Neural cell (in vitro differentiated cells): ENCODE results near the gene PERM1. TPM values are rescaled to one million over a fixed set of nuclear protein-coding genes. Genes with fewer than 3 reads are reported as not detected.
A peak's percentile ranks its signal among the peaks of the same experiment; 100 is the strongest.

ENCODE experiments used
- H2AFZ ChIP-seq: fragments of 200-600, 300-800 bp; sonication (generic), shearing (Covaris generic); 2 replicates; pipeline ENCODE4 v1.6.0; 2014; ENCODE audit warnings: low read depth, mild to moderate bottlenecking, antibody characterized with exemption, low read length, moderate library complexity
- H3F3A ChIP-seq: fragments of 200-600 bp; shearing (Covaris generic); 2 replicates; pipeline ENCODE4 v1.6.1; 2016; ENCODE audit warnings: mild to moderate bottlenecking, moderate library complexity, mixed read lengths, antibody characterized with exemption, low read length; ENCODE audit not compliant: insufficient read depth, poor library complexity, severe bottlenecking
- H3K27ac ChIP-seq: fragments of 200-600, 300-800 bp; sonication (generic), shearing (Covaris generic); 2 replicates; pipeline ENCODE4 v1.5.1; 2014; ENCODE audit warnings: mild to moderate bottlenecking, low read length, moderate library complexity
- H3K27me3 ChIP-seq: fragments of 300-800, 200-600 bp; sonication (generic), shearing (Covaris generic); 2 replicates; pipeline ENCODE4 v1.6.0; 2014; ENCODE audit warnings: mild to moderate bottlenecking, low read depth, low read length, moderate library complexity; ENCODE audit not compliant: insufficient read depth
- H3K36me3 ChIP-seq: fragments of 300-800, 200-600 bp; sonication (generic), shearing (Covaris generic); 2 replicates; pipeline ENCODE4 v1.5.1; 2014; ENCODE audit warnings: mild to moderate bottlenecking, antibody characterized with exemption, low read length, moderate library complexity; ENCODE audit not compliant: insufficient read depth
- H3K4me2 ChIP-seq: fragments of 300-800, 200-600 bp; sonication (generic), shearing (Covaris generic); 2 replicates; pipeline ENCODE4 v1.6.0; 2014; ENCODE audit warnings: mild to moderate bottlenecking, low read length
- H3K4me3 ChIP-seq: fragments of 300-800, 200-600 bp; sonication (generic), shearing (Covaris generic); 2 replicates; pipeline ENCODE4 v1.5.1; 2014; ENCODE audit warnings: mild to moderate bottlenecking, low read length, moderate library complexity
- H3K79me2 ChIP-seq: fragments of 200-600 bp; shearing (Covaris generic); replicated peaks from 2 replicates; pipeline ENCODE4 v1.6.0; 2014; ENCODE audit warnings: mild to moderate bottlenecking, low read length, moderate library complexity; ENCODE audit not compliant: insufficient read depth
- H3K9ac ChIP-seq: fragments of 300-800, 200-600 bp; sonication (generic), shearing (Covaris generic); 2 replicates; pipeline ENCODE4 v1.6.1; 2016; ENCODE audit warnings: mild to moderate bottlenecking, low read length, mixed read lengths
- H3K9me2 ChIP-seq: fragments of 200-600 bp; shearing (Covaris generic); 2 replicates; pipeline ENCODE4 v1.6.1; 2016; ENCODE audit warnings: mild to moderate bottlenecking, low read length, mixed read lengths; ENCODE audit not compliant: insufficient read depth
- H3K9me3 ChIP-seq: fragments of 200-600, 300-800 bp; sonication (generic), shearing (Covaris generic); 2 replicates; pipeline ENCODE4 v1.6.1; 2016; ENCODE audit warnings: mild to moderate bottlenecking, mixed run types, low read length, moderate library complexity, mixed read lengths
- H4K20me1 ChIP-seq: fragments of 200-600 bp; shearing (Covaris generic); 2 replicates; pipeline ENCODE4 v1.6.1; 2016; ENCODE audit warnings: mild to moderate bottlenecking, mixed run types; ENCODE audit not compliant: insufficient read depth
- EP300 ChIP-seq: fragments of 450-650 bp; conservative IDR thresholded peaks from 2 replicates; pipeline ENCODE4 v1.6.1; 2014; ENCODE audit warnings: antibody characterized with exemption, mild to moderate bottlenecking, moderate library complexity; ENCODE audit not compliant: poor library complexity, severe bottlenecking
- EZH2 ChIP-seq: fragments of 200-600, 300-800 bp; shearing (Covaris generic), sonication (generic); IDR thresholded peaks from 2 replicates; pipeline ENCODE4 v1.6.1; 2014; ENCODE audit warnings: antibody characterized with exemption, low read length, borderline replicate concordance, mild to moderate bottlenecking; ENCODE audit not compliant: insufficient read depth, poor library complexity, severe bottlenecking
- MXI1 ChIP-seq: fragments of 450-650 bp; conservative IDR thresholded peaks from 2 replicates; pipeline ENCODE4 v1.6.1; 2014; ENCODE audit warnings: antibody characterized with exemption, mild to moderate bottlenecking; ENCODE audit not compliant: poor library complexity, severe bottlenecking
- POLR2AphosphoS5 ChIP-seq: IDR thresholded peaks from 2 replicates; pipeline ENCODE4 v1.6.1; 2012
- RAD21 ChIP-seq: fragments of 450-650 bp; conservative IDR thresholded peaks from 2 replicates; pipeline ENCODE4 v1.6.1; 2014; ENCODE audit warnings: antibody characterized with exemption, mild to moderate bottlenecking, moderate library complexity
- SMC3 ChIP-seq: fragments of 450-650 bp; conservative IDR thresholded peaks from 2 replicates; pipeline ENCODE4 v1.6.1; 2014; ENCODE audit warnings: antibody characterized with exemption, mild to moderate bottlenecking, moderate library complexity; ENCODE audit not compliant: poor library complexity
- TAF1 ChIP-seq: IDR thresholded peaks from 2 replicates; pipeline ENCODE4 v1.6.1; 2012; ENCODE audit warnings: low read depth
- polyA plus RNA-seq: library from polyadenylated mRNA; depleted of rRNA; stranded (reverse); fragments of >200 nt; gene quantifications from 2 replicates; pipeline ENCODE4 v1.2.3, GENCODE V29; 2014
- TF ChIP-seq, protein P1 (sequence below): IDR thresholded peaks from 2 replicates; pipeline ENCODE4 v1.6.1; 2012; ENCODE audit warnings: borderline replicate concordance
- TF ChIP-seq, protein P2 (sequence below): fragments of 450-650 bp; IDR thresholded peaks from 2 replicates; pipeline ENCODE4 v1.5.1; 2014; ENCODE audit warnings: antibody characterized with exemption, mild to moderate bottlenecking, moderate library complexity; ENCODE audit not compliant: poor library complexity, severe bottlenecking

The PERM1 gene
- polyA plus RNA-seq, 1 donor from 2014 or later: not detected

DNA sequence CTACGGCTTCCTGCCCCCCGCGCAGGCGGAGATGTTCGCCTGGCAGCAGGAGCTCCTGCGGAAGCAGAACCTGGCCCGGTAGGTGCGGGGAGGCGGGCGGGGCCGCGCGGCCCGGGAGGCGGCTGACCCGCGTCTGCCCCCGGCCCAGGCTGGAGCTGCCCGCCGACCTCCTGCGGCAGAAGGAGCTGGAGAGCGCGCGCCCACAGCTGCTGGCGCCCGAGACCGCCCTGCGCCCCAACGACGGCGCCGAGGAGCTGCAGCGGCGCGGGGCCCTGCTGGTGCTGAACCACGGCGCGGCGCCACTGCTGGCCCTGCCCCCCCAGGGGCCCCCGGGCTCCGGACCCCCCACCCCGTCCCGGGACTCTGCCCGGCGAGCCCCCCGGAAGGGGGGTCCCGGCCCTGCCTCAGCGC, 39.5 kb downstream of the PERM1 start:
- Histone ChIP-seq H3F3A (no peaks in the 10 kb centered on the region), H3K4me2 (no peak overlapping the region), H3K27me3 (peaks cover 43% of the 10 kb centered on the region), H3K9me2 (no peaks in the 10 kb centered on the region), H4K20me1 (no peaks in the 10 kb centered on the region), H3K79me2 (no peaks in the 10 kb centered on the region), H3K4me3 (peak overlapping the region; percentile 61), H3K9ac (peak overlapping the region; percentile 36), H2AFZ (no peak overlapping the region), H3K27ac (no peak overlapping the region), H3K36me3 (no peaks in the 10 kb centered on the region), H3K9me3 (no peaks in the 10 kb centered on the region)
- no peak for TF ChIP-seq MXI1
- TF ChIP-seq RAD21: no peak
- no peak for TF ChIP-seq EZH2
- TF ChIP-seq, protein P1, sequence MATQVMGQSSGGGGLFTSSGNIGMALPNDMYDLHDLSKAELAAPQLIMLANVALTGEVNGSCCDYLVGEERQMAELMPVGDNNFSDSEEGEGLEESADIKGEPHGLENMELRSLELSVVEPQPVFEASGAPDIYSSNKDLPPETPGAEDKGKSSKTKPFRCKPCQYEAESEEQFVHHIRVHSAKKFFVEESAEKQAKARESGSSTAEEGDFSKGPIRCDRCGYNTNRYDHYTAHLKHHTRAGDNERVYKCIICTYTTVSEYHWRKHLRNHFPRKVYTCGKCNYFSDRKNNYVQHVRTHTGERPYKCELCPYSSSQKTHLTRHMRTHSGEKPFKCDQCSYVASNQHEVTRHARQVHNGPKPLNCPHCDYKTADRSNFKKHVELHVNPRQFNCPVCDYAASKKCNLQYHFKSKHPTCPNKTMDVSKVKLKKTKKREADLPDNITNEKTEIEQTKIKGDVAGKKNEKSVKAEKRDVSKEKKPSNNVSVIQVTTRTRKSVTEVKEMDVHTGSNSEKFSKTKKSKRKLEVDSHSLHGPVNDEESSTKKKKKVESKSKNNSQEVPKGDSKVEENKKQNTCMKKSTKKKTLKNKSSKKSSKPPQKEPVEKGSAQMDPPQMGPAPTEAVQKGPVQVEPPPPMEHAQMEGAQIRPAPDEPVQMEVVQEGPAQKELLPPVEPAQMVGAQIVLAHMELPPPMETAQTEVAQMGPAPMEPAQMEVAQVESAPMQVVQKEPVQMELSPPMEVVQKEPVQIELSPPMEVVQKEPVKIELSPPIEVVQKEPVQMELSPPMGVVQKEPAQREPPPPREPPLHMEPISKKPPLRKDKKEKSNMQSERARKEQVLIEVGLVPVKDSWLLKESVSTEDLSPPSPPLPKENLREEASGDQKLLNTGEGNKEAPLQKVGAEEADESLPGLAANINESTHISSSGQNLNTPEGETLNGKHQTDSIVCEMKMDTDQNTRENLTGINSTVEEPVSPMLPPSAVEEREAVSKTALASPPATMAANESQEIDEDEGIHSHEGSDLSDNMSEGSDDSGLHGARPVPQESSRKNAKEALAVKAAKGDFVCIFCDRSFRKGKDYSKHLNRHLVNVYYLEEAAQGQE: no peak
- no peak for TF ChIP-seq POLR2AphosphoS5
- TF ChIP-seq, protein P2, sequence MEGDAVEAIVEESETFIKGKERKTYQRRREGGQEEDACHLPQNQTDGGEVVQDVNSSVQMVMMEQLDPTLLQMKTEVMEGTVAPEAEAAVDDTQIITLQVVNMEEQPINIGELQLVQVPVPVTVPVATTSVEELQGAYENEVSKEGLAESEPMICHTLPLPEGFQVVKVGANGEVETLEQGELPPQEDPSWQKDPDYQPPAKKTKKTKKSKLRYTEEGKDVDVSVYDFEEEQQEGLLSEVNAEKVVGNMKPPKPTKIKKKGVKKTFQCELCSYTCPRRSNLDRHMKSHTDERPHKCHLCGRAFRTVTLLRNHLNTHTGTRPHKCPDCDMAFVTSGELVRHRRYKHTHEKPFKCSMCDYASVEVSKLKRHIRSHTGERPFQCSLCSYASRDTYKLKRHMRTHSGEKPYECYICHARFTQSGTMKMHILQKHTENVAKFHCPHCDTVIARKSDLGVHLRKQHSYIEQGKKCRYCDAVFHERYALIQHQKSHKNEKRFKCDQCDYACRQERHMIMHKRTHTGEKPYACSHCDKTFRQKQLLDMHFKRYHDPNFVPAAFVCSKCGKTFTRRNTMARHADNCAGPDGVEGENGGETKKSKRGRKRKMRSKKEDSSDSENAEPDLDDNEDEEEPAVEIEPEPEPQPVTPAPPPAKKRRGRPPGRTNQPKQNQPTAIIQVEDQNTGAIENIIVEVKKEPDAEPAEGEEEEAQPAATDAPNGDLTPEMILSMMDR: no peak
- TF ChIP-seq SMC3: no peak
- no peak for TF ChIP-seq TAF1
- no peak for TF ChIP-seq EP300

DNA sequence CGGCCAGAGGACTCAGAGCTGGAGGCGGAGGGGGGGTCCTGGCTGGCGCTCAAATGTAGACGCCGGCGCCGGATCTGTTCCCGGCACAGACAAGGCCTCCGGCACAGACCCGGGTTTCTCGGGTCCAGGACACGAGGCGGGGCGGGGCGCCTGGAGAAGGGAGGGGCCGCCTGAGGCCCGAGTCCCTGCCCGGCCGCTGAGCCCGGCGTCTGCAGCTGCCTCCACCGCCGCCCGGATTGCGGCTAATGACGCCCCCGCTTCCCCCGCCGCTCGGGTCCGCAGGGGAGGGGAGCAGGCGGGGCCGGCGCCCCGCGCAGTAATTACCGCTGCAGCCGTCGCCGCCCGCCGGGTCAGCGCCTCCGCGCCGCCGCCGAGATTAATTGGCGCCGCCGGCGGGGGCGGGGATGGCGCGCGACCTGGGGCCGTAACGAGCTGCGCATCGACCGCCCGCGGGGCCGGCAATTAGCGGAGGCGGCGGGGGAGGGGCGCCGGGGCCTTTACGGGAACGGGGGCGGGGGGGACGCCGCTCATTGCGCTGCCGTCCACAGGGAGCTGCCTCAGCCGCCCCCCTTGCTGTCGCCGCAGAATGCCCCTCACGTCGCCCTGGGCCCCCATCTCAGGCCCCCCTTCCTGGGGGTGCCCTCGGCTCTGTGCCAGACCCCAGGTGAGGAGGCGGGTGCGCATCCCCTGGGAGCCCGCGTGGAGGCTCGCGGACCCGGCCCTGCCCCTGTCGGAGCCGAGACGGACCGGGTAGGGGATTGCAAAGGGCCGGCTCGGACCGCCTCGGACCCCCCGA, 40.1 kb downstream of the PERM1 start:
- no peak overlapping the region for H3K27ac ChIP-seq
- H3K9me2 ChIP-seq: no peaks in the 10 kb centered on the region
- peak overlapping the region; percentile 38 for H3K9ac ChIP-seq
- no peak overlapping the region for H3K4me2 ChIP-seq
- H3K4me3 ChIP-seq: peak overlapping the region; percentile 61
- TF ChIP-seq MXI1: no peak
- peak; percentile 16 for TF ChIP-seq EP300
- TF ChIP-seq RAD21: no peak
- TF ChIP-seq POLR2AphosphoS5: no peak
- TF ChIP-seq EZH2: peak; percentile 67
- H3F3A ChIP-seq: no peaks in the 10 kb centered on the region
- peaks cover 44% of the 10 kb centered on the region for H3K27me3 ChIP-seq
- no peak overlapping the region for H2AFZ ChIP-seq
- no peaks in the 10 kb centered on the region for H3K79me2 ChIP-seq
- no peaks in the 10 kb centered on the region for H4K20me1 ChIP-seq
- no peaks in the 10 kb centered on the region for H3K36me3 ChIP-seq
- H3K9me3 ChIP-seq: no peaks in the 10 kb centered on the region
